Smooth muscle cell of the brain vasculature (primary cell): Measurements from ENCODE around the gene UBE2N.

Experiments
- DNase-seq: peaks from one replicate; pipeline ENCODE4 v3.0.0-alpha.2; 2012; ENCODE audit warnings: low read depth, low spot score

Gene UBE2N, protein sequence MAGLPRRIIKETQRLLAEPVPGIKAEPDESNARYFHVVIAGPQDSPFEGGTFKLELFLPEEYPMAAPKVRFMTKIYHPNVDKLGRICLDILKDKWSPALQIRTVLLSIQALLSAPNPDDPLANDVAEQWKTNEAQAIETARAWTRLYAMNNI

DNA sequence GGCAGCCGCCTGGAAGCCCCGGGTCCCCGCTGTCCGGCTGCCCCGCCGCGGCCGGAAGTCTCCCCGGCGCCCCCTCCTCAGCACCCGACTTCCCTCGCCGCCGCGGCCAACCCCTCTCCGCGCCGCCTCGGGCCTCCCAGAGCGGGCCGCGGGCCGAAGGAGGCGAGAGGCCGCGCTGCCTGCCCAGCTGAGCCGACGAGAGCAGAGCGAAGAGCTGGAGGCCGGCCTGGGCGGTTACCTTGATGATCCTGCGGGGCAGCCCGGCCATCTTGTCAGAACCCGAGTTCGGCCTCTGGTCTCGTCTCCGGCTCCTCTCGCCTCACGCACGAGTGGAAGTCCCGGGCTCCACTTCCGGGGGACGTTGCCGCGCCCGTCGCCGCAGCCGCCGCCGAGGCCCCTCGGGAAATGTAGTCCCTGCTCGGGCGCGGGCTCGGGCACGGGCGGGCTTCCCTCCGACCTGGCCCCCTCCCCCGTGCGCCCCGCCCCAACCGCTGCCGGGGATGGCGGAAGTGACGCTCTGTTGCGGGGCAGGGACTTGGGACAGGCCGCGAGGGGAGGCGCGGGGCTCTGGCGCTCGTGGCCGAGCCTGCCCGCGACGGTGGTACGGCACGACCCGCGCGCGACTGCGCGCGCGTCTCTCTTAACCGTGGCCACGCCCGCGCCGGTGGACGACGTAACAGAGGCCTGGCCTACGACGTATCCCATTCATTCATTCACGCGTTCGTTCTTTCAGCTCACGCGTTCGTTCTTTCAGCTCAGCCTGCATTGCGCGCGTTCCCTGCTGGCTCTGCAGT is at the start of gene UBE2N:
UBE2N (minus strand) TSS at position 331 of the 794 bp plus-strand sequence; CDS start at position 268, 63 bp downstream.
- peak; percentile 84 for DNase-seq

DNA sequence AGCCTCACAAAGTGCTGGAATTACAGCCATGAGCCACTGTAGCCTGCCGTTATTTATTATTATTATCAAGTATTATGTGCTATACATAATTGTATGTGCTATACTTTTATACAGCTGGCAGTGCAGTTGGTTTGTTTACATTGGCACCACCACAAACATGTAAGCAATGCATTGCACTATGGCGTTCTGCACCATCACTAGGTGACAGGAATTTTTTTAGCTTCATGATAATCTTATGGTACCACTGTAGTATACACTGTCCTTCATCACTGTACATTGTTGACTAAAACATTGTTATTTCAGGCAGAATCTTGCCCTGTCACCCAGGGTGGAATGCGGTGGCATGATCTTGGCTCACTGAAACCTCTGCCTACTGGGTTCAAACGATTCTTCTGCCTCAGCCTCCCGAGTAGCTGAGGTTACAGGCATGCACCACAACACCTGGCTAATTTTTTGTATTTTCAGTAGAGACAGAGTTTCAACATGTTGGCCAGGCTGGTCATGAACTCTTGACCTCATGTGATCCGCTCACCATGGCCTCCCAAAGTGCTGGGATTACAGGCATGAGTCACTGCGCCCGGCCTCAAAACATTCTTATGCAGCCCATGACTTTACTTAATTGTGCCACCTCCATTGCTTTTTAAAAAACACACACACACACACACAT is 42.7 kb upstream of the UBE2N start:
- no peak for DNase-seq

DNA sequence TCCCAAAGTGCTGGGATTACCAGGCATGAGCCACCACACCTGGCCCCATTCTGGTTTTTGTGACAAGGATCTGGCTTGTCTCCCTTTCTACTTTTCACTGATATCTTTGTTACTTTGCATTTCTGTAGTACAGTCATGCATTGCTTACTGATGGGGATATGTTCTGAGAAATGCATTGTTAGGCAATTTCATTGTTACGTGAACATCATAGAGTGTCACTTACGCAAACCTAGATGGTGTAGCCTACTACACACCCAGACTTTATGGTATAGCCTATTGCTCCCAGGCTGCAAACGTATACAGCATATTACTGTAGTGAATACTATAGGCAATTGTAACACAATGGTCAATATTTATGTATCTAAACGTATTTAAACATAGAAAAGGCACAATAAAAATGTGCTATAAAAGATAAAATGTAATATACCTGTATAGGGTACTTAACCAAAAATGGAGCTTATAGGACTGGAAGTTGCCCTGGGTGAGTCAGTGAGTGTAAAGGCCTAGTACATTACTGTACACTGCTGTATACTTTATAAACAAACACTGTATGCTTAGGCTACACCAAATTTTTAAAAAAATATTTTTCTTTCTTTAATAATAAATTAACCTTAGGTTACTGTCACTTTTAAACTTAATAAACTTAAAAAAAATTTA is 41.5 kb upstream of the UBE2N start:
- DNase-seq, result no peak

DNA sequence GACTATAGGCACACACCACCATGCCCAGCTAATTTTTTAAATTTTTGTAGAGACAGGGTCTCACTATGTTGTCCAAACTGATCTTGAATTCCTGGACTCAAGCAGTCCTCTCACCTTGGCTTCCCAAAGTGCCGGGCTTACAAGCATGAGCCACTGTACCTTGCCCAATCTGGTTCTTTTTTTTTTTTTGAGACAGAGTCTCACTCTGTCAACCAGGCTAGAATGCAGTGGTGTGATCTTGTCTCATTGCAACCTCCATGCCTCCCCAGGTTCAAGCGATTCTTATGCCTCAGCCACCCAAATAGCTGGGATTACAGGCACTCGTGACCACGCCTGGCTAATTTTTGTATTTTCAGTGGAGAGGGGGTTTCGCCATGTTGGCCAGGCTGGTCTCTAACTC is 41.0 kb upstream of the UBE2N start:
- no peak for DNase-seq

DNA sequence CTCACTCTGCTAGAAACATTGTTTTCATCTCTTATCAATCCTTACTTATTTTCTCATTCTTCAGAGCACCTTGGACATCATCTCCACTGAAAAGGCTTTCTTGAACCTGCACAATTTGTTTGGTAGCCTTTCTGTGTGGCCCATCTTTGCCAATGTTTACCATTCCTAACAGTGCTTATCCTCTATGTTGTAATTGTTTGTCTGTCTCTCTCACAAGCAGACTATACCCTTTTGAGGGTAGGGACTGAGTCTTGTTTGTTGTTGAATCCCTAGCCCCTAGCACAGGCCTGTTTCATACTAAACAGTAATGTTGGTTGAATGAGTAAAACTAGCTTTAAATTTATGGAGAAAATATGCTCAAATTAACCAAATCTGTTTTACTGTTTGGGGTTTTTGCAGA is 34.8 kb upstream of the UBE2N start:
- DNase-seq, result no peak

DNA sequence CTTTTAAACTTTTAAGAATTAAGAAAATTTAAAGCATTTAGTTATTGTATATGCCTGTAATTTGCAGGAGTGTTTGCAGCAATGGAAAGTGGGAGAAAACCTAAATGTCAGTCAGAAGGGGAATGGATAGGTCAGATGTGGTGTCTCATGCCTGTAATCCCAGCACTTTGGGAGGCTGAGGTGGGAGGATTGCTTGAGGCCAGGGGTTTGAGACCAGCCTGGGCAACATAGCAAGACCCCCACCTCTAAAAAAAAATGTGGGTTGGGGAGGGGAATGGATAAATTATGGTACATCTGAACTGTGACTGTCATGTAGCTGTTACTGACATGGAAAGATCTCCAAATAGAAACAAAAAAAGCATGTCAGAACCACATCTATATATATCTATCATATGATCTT is 27.6 kb upstream of the UBE2N start:
- no peak for DNase-seq

DNA sequence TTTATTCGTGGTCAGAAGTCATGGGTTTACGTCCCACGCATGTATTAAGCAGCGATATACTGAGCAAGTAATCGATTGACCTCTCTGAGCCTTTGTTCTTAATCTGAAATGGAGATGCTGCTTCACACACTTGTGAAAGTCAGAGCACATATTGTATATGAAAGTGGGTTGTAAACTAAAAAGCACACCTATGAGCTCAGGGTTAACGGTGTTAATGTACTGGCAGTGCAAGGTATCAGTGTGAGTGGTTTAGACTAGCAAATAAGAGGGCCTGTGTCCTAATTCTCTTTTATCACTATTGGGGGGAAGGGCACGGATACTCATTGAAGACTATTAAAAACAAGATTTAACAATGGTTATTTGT is 26.2 kb upstream of the UBE2N start:
- DNase-seq, result no peak

DNA sequence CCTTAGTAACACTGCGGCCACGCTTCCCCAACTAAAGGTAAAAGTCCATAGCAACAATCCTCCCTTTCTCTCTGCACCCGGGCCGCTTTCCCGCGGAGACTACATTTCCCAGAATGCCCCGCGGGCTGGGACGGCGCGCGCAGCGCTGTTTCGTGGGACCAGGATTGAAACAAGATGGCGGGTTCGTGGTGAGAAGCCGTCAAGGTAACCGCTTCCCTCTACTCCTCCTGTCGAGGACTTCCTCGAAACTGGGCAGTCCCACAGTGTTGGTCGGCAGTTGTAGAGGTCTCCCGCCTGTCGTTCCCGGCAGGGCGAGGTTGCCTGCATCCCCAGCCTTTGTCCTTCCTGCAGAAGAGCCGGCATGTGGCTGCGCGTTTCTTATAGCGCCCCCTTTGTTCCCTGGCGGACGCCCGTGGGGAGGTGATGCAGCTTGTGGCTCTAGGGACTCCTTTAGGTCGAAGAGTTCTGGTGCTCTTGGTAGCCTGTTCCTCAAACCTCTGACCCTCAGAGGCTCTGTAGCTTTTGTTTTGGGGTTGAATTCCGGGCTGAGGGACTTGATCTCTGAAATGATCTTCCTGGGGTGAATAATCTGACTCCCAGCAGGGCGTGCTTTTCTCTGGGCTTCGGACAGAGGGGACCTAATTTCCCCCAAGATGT is 25.7 kb upstream of the UBE2N start, which contains the start of gene MRPL42:
MRPL42 (plus strand) TSS at position 164 of the 657 bp plus-strand sequence. CDS start 1,772 bp downstream, outside the sequence.
- peak; percentile 69 for DNase-seq

DNA sequence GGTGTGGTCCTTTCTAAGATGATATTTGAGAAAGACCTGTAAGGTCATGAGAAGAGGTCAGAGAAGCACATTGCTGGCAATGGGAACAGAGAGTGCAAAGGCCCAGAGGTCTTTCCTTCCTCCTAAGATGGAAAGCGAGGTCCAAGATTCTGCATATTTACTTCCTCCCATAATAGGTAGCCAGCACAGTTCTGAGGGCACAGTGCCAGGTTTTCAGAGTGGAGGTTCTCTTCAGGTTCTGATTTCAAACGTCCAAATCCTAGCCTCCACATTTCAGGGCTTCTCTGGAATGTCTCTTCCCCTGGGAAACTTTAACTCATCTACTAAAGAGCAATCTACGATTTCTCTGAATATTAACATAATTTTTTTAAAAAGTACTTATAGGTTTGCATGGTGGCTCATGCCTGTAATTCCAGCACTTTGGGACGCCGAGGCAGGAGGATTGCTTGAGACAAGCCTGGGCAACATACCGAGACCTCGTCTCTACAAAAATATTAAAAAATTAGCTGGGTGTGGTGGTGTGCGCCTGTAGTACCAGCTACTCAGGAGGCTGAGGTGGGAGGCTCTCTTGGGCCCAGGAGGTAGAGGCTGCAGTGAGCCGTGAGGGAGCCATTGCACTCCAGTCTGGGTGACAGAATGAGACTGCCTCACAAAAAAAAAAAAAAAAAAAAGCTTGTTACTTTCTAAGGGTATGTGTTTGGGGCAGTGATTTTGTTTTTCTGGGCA is 25.0 kb upstream of the UBE2N start:
- no peak for DNase-seq

DNA sequence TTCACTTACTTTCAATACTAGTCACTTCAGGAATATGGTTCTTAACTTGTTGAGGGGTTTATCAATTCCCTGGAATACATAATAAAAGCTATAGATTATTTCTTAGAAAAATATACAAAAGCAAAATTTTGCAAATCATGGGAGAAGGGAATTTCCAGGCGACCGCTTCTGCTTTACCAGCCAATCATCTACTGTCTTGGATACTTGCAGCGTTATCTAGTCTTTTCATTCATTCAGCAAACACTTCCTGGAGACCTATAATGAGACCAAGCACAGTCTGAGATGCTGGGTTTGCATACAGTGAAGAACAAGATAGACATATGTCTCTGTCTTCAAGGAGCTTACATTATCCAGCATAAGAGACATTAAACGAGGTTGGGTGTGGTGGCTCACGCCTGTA is 24.1 kb upstream of the UBE2N start:
- no peak for DNase-seq

DNA sequence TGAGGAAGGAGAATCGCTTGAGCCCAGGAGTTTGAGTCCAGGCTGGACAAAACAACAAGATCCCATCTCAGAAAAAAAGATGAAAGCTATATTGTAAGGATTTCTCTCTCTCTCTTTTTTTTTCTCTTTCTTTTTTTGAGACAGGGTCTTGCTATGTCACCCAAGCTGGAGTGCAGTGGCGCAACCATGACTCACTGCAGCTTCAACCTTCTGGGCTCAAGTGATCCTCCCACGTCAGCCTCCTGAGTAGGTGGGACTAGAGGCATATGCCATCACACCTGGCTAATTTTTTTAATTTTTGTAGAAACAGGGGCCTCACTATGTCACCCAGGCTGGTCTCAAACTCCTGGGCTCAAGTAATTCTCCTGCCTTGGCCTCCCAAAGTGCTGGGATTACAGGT is 19.8 kb upstream of the UBE2N start:
- no peak for DNase-seq

DNA sequence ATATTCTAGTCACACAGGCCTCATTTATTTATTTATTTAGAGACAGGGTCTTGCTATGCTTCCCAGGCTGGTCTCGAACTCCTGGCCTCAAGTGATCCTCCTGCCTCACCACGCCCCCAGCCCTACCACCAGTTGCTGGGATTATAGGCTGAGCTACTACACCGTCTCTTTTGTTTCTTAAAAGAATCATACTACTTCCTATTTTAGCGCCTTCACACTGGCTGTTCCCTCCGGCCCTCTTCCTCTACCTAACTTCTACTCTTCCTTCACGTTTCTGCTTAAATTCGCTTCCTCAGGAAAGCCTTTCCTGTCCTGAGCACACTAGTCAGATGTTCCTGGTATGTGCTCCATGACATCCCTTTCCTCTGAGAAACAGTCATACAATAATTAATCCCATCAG is 19.2 kb upstream of the UBE2N start:
- no peak for DNase-seq

DNA sequence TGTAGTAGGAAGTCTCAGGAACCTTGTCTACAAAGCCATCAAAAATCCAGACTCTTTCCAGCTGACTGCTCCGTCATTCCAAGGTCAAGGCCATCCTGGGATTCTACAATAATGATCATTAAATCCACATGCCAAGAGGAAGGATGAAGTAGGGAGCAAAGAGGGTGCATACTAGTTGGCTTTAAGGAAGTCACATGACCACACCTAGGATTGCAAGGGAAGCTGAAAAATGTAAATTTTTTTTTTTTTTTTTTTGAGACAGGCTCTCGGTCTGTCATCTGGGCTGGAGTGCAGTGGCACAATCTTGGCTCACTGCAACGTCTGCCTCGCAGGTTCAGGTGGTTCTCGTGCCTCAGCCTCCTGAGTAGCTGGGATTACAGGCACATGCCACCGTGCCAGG is 18.3 kb upstream of the UBE2N start:
- no peak for DNase-seq

DNA sequence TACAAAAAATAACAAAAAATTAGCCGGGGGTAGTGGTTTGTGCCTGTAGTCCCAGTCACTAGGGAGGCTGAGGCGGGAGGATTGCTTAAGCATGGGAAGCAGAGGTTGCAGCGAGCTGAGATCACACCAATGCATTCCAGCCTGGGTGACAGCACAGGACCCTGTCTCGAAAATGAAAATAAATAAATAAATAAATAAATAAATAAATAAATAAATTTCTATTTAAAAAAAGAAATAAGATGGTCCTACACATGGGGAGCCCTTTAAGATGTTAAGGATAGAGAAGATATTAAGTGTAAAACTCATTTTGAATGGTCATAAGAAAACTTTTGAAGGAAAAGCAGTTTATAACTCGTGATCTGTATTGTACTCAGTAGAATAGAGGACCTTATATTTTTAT is 17.4 kb upstream of the UBE2N start:
- DNase-seq, result no peak

DNA sequence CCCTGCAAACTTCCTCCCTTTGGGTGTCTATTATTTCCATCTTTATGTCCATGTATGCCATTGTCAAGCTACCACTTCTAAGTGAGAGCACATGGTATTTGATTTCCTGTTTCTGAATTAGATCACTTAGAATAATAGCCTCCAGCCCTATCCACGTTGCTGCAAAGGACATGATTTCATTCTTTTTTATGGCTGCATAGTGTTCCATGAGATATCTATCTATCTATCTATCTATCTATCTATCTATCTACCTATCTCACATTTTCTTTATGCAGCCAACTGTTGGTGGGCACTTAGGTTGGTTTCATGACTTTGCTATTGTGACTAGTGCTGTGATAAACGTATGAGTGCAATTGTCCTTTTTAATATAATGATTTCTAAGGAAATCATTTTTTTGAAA is 14.3 kb upstream of the UBE2N start:
- DNase-seq, result no peak

DNA sequence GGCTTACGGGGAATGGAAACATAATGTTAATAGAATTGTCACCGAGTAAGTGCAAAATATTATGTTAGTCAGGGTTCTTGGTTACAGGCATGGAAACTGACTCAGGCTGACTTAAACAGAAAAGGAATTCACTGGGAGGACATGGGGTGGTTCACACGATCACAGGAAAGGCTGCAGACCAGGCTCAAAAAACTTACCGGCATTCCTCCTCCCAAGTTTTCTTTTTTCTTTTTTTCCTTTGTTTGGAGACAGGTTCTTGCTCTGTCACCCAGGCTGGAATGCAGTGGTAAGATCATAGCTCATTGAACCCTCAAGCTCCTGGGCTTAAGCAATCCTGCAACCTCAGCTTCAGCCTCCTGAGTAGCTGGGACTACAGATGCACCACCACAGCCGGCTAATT is 11.9 kb upstream of the UBE2N start:
- no peak for DNase-seq

DNA sequence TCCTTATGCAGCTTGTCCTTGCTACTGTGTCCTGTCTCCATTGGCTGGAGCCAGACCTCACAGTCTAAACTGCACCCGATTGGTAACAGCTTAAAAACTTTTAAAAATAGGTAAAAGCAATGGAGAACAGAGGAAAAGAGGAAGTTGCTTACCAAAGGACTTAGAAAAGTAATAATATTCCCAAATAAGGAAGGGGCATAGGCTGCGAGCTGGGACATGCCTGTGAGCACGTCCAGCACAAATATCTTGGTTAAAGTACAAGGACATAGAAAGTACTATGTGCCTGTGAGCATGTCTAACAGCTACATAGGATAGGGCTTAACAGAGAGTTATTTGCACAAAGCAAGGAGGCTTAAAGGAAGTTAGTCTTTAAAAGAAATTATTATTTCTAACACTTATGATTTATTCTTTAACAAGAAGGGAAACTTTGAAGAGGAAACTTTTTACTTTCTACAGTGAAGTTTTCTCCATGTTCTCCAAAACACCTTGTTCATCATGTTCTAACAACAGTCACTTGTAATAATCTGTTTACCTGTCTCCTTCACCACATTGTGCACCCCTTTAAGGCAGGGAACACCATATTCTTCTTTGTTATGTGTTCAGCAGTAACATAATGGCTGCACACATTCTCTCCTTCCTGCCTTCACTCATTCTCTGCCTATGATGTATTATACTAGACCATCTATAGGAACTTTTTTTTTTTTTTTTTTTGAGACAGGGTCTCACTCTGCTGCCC is 9.8 kb upstream of the UBE2N start:
- no peak for DNase-seq

DNA sequence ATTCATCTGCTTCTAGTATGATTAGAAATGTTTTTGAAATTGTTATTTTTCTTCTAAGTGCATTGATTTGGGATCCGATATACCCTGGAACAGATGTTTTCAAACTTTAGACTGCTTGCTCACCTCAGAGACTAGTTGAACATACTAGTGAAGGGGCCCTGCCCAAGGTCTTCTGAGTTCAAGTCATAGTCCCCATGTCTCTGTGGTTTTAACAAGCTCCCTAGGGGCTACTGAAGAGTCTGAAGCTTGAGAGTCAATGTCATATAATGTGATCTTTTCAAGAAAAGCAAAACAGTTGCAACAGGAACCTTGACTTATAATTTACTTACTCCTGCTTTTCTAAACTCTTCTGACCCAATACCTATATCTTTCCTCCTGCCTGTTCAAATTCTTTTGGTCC is 7.5 kb upstream of the UBE2N start:
- DNase-seq, result no peak

DNA sequence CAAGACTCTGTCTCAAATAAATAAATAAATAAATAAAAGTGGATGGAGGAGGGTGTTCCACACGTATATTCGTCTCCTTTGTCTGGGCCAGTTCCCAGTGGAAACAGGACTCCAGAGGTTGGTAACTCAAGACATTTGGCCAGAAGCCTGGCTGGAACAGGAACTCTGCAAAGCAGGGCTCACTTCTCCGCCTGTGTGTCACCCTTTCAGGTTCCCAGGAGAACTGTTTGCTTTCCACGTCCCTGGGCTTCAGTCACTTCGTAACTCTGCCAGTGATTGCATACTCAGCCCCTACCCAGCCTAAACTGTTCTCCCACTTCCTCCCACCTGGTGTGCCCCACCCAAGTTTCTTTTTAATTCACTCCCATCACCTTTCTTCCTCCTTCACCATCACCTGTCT is 7.0 kb upstream of the UBE2N start:
- DNase-seq, result no peak

DNA sequence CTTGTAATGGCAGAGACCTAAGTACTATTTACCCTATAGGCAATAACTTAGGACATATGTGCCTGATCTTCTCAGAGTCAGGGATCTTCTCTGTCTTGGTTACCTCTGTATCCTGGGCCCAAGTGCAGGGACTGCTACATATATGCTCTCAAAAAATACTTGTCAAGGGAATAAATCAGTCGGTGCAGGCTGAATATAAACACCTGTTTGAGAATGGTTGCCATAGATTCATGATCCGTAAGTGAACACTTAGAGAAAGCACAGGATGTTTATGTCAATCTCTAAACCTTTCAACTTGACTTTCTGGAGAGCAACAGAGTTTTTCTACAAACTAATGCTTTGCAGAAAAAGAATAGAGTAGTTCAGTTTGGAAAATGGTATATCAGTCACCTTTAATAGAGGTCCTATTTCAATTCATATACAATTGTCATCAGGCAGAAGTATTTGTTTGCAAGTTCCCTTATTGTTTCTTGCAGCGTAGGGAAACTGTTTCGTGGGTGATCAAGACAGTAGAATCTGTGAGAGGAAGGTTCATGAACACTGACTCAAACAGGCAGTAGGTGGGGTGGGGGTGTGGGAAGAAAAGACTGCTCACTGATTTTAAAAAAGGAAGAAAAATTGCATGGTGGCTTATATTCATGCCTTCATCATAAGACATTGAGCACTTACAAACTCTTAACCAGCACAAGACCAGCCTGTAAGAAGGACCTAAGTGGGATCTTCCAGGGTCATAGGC is 6.0 kb upstream of the UBE2N start:
- no peak for DNase-seq
